Panc1 (cell line): ENCODE results near the gene IPO11. TPM values are rescaled to one million over a fixed set of nuclear protein-coding genes. Genes with fewer than 3 reads are reported as not detected.

Experiments
- ATAC-seq: fragments of 200-7000 bp; cut with Tn5 transposase; 2 replicates; pipeline ENCODE4 v1.9.1; 2020; ENCODE audit warnings: mild to moderate bottlenecking, moderate library complexity
- BruUV-seq: library from RNA; stranded (reverse); fragments of 400-500 nt; replicated peaks from 2 replicates; lab custom pipeline; 2021; lab: Mats Ljungman, UMichigan
- CTCF ChIA-PET: fragments of 300-600 bp; sonication (Branson Sonifier 250); formaldehyde crosslinking; loops from one replicate; lab custom pipeline; 2022; ENCODE audit warnings: antibody characterized with exemption; lab: Charles Lee
- POLR2A ChIA-PET: fragments of 300-600 bp; sonication (Branson Sonifier 250); formaldehyde crosslinking; loops from one replicate; lab custom pipeline; 2022; ENCODE audit warnings: antibody characterized with exemption; lab: Charles Lee
- DNase-seq: peaks from one replicate; pipeline ENCODE4 v3.0.0-alpha.2; 2010; ENCODE audit warnings: low read depth, low spot score
- H3K27ac ChIP-seq: 2 replicates; pipeline ENCODE4 v1.5.1; 2011; ENCODE audit warnings: mild to moderate bottlenecking, low read length, inconsistent platforms
- H3K27me3 ChIP-seq: fragments of 200-500 bp; sonication (Bioruptor generic); 2 replicates; pipeline ENCODE4 v1.6.0; 2014; ENCODE audit warnings: low read length, inconsistent platforms; ENCODE audit not compliant: control insufficient read depth, insufficient read depth
- H3K36me3 ChIP-seq: fragments of 200-500 bp; sonication (Bioruptor generic); 2 replicates; pipeline ENCODE4 v1.5.1; 2014; ENCODE audit warnings: inconsistent platforms, mild to moderate bottlenecking, low read length, moderate library complexity; ENCODE audit not compliant: control insufficient read depth, insufficient read depth
- H3K4me1 ChIP-seq: 2 replicates; pipeline ENCODE4 v1.5.1; 2011; ENCODE audit warnings: inconsistent platforms, mild to moderate bottlenecking, low read length, moderate library complexity; ENCODE audit not compliant: control insufficient read depth, insufficient read depth
- H3K4me3 ChIP-seq, 2 experiments: 2 replicates each; pipeline ENCODE4 v1.5.1; 2011 to 2012; ENCODE audit warnings: low read depth in 2 of 2, low read length in 2 of 2, mild to moderate bottlenecking in 2 of 2, inconsistent platforms in 1 of 2, moderate library complexity in 1 of 2
- H3K9me3 ChIP-seq: fragments of 200-500 bp; sonication (Bioruptor generic); 2 replicates; pipeline ENCODE4 v1.5.1; 2014; ENCODE audit warnings: low read depth, mild to moderate bottlenecking, inconsistent platforms, low read length, moderate library complexity; ENCODE audit not compliant: control insufficient read depth, insufficient read depth
- CTCF ChIP-seq: fragments of 450-650 bp; IDR thresholded peaks from 2 replicates; pipeline ENCODE4 v1.5.1; 2017; ENCODE audit warnings: mild to moderate bottlenecking
- POLR2AphosphoS5 ChIP-seq: IDR thresholded peaks from 2 replicates; pipeline ENCODE4 v1.6.1; 2012; ENCODE audit warnings: mild to moderate bottlenecking, low read depth, low read length, moderate library complexity
- REST ChIP-seq, 2 experiments: IDR thresholded peaks; 2 replicates each; pipeline ENCODE4 v1.6.1; 2011 to 2012; ENCODE audit warnings: low read depth in 2 of 2, control low read depth in 1 of 2, low read length in 1 of 2, mild to moderate bottlenecking in 1 of 2, moderate library complexity in 1 of 2; ENCODE audit not compliant: insufficient read depth in 1 of 2
- SIN3A ChIP-seq: IDR thresholded peaks from 2 replicates; pipeline ENCODE4 v1.6.1; 2012; ENCODE audit warnings: low read depth, mild to moderate bottlenecking, low read length, moderate library complexity, borderline replicate concordance; ENCODE audit not compliant: insufficient read depth
- TCF7L2 ChIP-seq: IDR thresholded peaks from 2 replicates; pipeline ENCODE4 v1.6.1; 2011; ENCODE audit warnings: mild to moderate bottlenecking, low read depth, low read length, inconsistent platforms
- in situ Hi-C: cut with HindIII; loops from 2 replicates; pipeline ENCODE4 v1.10.0; 2016; ENCODE audit warnings: low sequenced_read_pairs, low pct_unique_long_range_greater_than_20kb
- intact Hi-C: fragments of 100-400 bp; cut with micrococcal nuclease; formaldehyde crosslinking; loops from one replicate; pipeline ENCODE4 v1.10.0; 2022; ENCODE audit not compliant: unreplicated experiment
- total RNA-seq: library from RNA; stranded (reverse); gene quantifications from one replicate; pipeline ENCODE4 v1.2.1, GENCODE V29; 2021; ENCODE audit not compliant: unreplicated experiment

IPO11 gene
- total RNA-seq, 1 experiment from 2014 or later = 39.8 TPM

GRCh38 chr5:62431735-62432620, 19.4 kb downstream of the IPO11 start:
- in situ Hi-C loops = no loop called here
- ChIA-PET CTCF (interaction anchor here (0.9 to 1.3 kb wide), 2 partner anchors 12 to 28 kb away, joined by 3 to 5 read pairs; no protein-coding TSS in a partner anchor), POLR2A (interaction anchor here (0.6 kb wide), 1 partner anchor 1041 kb away, joined by 5 read pairs; no protein-coding TSS in a partner anchor)
- no peak for DNase-seq
- Histone ChIP-seq H3K4me1 (no peaks in the 10 kb centered on the region), H3K4me3 (no peak overlapping the region), H3K27me3 (no peaks in the 10 kb centered on the region), H3K36me3 (no peaks in the 10 kb centered on the region), H3K27ac (no peak overlapping the region), H3K9me3 (no peaks in the 10 kb centered on the region)
- intact Hi-C loops = no loop called here
- no TSS peak for BruUV-seq
- no peak for ATAC-seq
- TF ChIP-seq REST (IDR thresholded peaks at IDR 0.05; ENCODE audit: insufficient read depth in 1 of 2, low read depth in 2 of 2, low read length in 1 of 2) (no peak), SIN3A (no peak), TCF7L2 (no peak), POLR2AphosphoS5 (no peak), CTCF (no peak)

GRCh38 chr5:62432621-62433064, 20.1 kb downstream of the IPO11 start:
- no peak for DNase-seq
- no peak overlapping the region for H3K4me3 ChIP-seq
- ChIA-PET POLR2A (interaction anchor here (0.6 kb wide), 1 partner anchor 1040 kb away, joined by 5 read pairs; no protein-coding TSS in a partner anchor), CTCF (interaction anchor here (0.9 to 1.3 kb wide), 2 partner anchors 11 to 28 kb away, joined by 3 to 5 read pairs; no protein-coding TSS in a partner anchor)
- in situ Hi-C loops (no loop called here), intact Hi-C loops (no loop called here)
- TF ChIP-seq CTCF = no peak
- H3K36me3 ChIP-seq = no peaks in the 10 kb centered on the region; the same call in 1 of the 2 replicates
- no peak for ATAC-seq
- H3K27me3 ChIP-seq = no peaks in the 10 kb centered on the region
- no peaks in the 10 kb centered on the region for H3K9me3 ChIP-seq
- H3K27ac ChIP-seq = no peak overlapping the region
- no TSS peak for BruUV-seq
- H3K4me1 ChIP-seq = no peaks in the 10 kb centered on the region
